ENCODE measurements around the gene SCYGR3. TPM values are rescaled to one million over a fixed set of nuclear protein-coding genes. Genes with fewer than 3 reads are reported as not detected.

SCYGR3 gene
- total RNA-seq, 1 experiment from 2014 or later, result not detected

GRCh38 chr2:227595797-227596196 is 18.8 kb downstream of the SCYGR3 start:
- Histone ChIP-seq H3K9me2 (replicated peaks; ENCODE audit: low read length) (no peaks in the 10 kb centered on the region), H3K27me3 (ENCODE audit: low read length) (no peaks in the 10 kb centered on the region), H3F3A (ENCODE audit: low read length, unreplicated experiment) (no peaks in the 10 kb centered on the region), H3K36me3 (ENCODE audit: low read depth, low read length) (no peaks in the 10 kb centered on the region), H3K9me3 (ENCODE audit: low read length) (no peaks in the 10 kb centered on the region), H3K4me1 (ENCODE audit: insufficient read depth, low read length) (peaks cover 6% of the 10 kb centered on the region; the same call in 1 of the 2 replicates), H3K4me2 (ENCODE audit: low read length) (no peak overlapping the region), H4K20me1 (ENCODE audit: low read length) (no peaks in the 10 kb centered on the region), H3K4me3 (ENCODE audit: low read length) (no peak overlapping the region), H3K9ac (ENCODE audit: low read length) (no peak overlapping the region), H3K79me2 (ENCODE audit: low read length) (no peaks in the 10 kb centered on the region), H3K27ac (ENCODE audit: low read length) (no peak overlapping the region), H2AFZ (ENCODE audit: low read length) (no peak overlapping the region)
- TF ChIP-seq CTCF (conservative IDR thresholded peaks at IDR 0.05; ENCODE audit: low read depth, low read length) (no peak), EZH2 (IDR thresholded peaks at IDR 0.05; ENCODE audit: low read length, unreplicated experiment) (no peak), EZH2phosphoT487 (IDR thresholded peaks at IDR 0.05; ENCODE audit: borderline replicate concordance, low read length) (no peak)
- DNase-seq (no peak), ATAC-seq (no peak)
- CTCF ChIA-PET, result no interaction called here
- intact Hi-C loops (cut with micrococcal nuclease), result no loop called here
- POLR2A ChIA-PET (ENCODE audit: unreplicated experiment), result no interaction called here
- BruUV-seq (replicated peaks), result no TSS peak

DNA sequence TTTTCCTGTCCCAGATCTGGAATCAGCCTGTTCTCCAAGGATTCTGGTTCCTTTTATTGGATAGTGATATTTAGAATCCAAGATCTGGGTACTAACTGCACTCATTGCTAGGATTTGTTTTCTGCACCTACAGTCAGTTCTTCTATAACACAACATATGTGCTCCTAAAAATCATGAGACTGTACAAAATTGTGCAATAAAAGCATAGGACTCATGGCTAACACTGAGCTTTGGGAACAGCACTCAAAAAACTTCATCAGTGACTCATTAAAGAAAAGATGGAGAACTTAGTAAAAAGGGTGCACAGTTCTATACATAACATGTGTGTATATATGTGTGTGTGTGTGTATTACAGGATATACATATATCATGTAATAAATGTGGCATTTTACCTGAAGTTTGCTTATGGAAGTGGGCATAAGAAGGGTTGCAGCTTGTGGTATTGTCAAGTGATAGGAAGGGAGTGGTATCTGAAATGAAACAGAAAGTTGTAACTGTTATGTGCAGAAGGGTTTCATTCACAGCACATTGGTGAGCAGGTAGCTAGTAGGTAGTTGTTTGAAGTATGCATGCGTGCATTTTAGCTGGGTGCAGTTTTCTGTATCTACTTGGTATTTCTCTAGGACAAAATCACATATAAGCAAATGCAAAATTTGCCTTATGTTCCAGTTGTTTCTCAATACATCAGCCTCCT is 21.8 kb downstream of the SCYGR3 start:
- Histone ChIP-seq H3K27ac (ENCODE audit: low read length) (no peak overlapping the region), H3K9me2 (replicated peaks; ENCODE audit: low read length) (no peaks in the 10 kb centered on the region), H3K4me2 (ENCODE audit: low read length) (no peak overlapping the region), H4K20me1 (ENCODE audit: low read length) (no peaks in the 10 kb centered on the region), H2AFZ (ENCODE audit: low read length) (no peak overlapping the region), H3K9me3 (ENCODE audit: low read length) (no peaks in the 10 kb centered on the region), H3K79me2 (ENCODE audit: low read length) (no peaks in the 10 kb centered on the region), H3K36me3 (ENCODE audit: low read depth, low read length) (no peaks in the 10 kb centered on the region), H3F3A (ENCODE audit: low read length, unreplicated experiment) (no peaks in the 10 kb centered on the region), H3K27me3 (ENCODE audit: low read length) (no peaks in the 10 kb centered on the region; the same call in 1 of the 2 replicates), H3K4me3 (ENCODE audit: low read length) (no peak overlapping the region), H3K4me1 (ENCODE audit: insufficient read depth, low read length) (no peaks in the 10 kb centered on the region; the same call in 1 of the 2 replicates), H3K9ac (ENCODE audit: low read length) (no peak overlapping the region)
- intact Hi-C loops (cut with micrococcal nuclease), result no loop called here
- POLR2A ChIA-PET (ENCODE audit: unreplicated experiment), result no interaction called here
- TF ChIP-seq EZH2phosphoT487 (IDR thresholded peaks at IDR 0.05; ENCODE audit: borderline replicate concordance, low read length) (no peak), EZH2 (IDR thresholded peaks at IDR 0.05; ENCODE audit: low read length, unreplicated experiment) (no peak)
- no TSS peak for BruUV-seq (replicated peaks)
- CTCF ChIA-PET, result no interaction called here
- no peak for DNase-seq
- no peak for ATAC-seq

DNA sequence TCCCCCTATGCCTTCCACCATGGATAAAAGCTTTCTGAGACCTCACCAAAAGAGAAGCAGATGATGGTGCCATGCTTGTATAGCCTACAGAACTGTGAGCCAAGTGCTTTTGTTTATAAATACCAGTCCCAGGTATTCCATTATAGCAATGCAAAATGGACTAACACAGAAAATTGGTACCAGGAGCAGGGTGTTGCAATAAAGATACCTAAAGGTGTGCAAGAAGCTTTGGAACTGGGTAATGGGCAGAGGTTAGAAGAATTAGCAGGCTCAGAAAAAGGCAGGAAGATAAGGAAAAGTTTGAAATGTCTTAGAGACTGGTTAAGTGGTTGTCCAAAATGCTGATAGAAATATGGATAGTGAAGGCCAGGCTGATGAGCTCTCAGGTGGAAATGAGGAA is 32.3 kb downstream of the SCYGR3 start:
- Histone ChIP-seq H3K79me2 (ENCODE audit: low read length) (no peaks in the 10 kb centered on the region), H3K4me1 (ENCODE audit: insufficient read depth, low read length) (no peaks in the 10 kb centered on the region), H4K20me1 (ENCODE audit: low read length) (no peaks in the 10 kb centered on the region), H3F3A (ENCODE audit: low read length, unreplicated experiment) (no peaks in the 10 kb centered on the region), H2AFZ (ENCODE audit: low read length) (no peak overlapping the region), H3K27me3 (ENCODE audit: low read length) (no peaks in the 10 kb centered on the region), H3K9me2 (replicated peaks; ENCODE audit: low read length) (no peaks in the 10 kb centered on the region), H3K4me2 (ENCODE audit: low read length) (no peak overlapping the region), H3K36me3 (ENCODE audit: low read depth, low read length) (no peaks in the 10 kb centered on the region), H3K27ac (ENCODE audit: low read length) (no peak overlapping the region), H3K9me3 (ENCODE audit: low read length) (no peaks in the 10 kb centered on the region), H3K9ac (ENCODE audit: low read length) (no peak overlapping the region), H3K4me3 (ENCODE audit: low read length) (no peak overlapping the region)
- no peak for DNase-seq
- TF ChIP-seq CTCF (conservative IDR thresholded peaks at IDR 0.05; ENCODE audit: low read depth, low read length) (no peak), EZH2 (IDR thresholded peaks at IDR 0.05; ENCODE audit: low read length, unreplicated experiment) (no peak), EZH2phosphoT487 (IDR thresholded peaks at IDR 0.05; ENCODE audit: borderline replicate concordance, low read length) (no peak)
- POLR2A ChIA-PET (ENCODE audit: unreplicated experiment), result no interaction called here
- intact Hi-C loops (cut with micrococcal nuclease), result no loop called here
- CTCF ChIA-PET, result no interaction called here
- no TSS peak for BruUV-seq (replicated peaks)
- ATAC-seq, result no peak

Data from PC-3 (cell line).